Peyer's patch (tissue), 4 donors: Measurements from ENCODE around the gene BAD.

Experiments
- CTCF ChIP-seq, 6 experiments: fragments of 450-650 bp in 4 of 6; fragments of 200-600 bp in 2 of 6; sonication (generic) in 1 of 6; IDR thresholded peaks; one replicate each; pipeline ENCODE4 v1.5.1; 2017 to 2019; ENCODE audit warnings: antibody characterized with exemption in 6 of 6, mild to moderate bottlenecking in 3 of 6, moderate library complexity in 1 of 6
- POLR2A ChIP-seq, 2 donors: fragments of 450-650 bp; IDR thresholded peaks; one replicate each; pipeline ENCODE4 v1.5.1; 2017; ENCODE audit warnings: antibody characterized with exemption in 2 of 2, mild to moderate bottlenecking in 2 of 2, moderate library complexity in 2 of 2

DNA sequence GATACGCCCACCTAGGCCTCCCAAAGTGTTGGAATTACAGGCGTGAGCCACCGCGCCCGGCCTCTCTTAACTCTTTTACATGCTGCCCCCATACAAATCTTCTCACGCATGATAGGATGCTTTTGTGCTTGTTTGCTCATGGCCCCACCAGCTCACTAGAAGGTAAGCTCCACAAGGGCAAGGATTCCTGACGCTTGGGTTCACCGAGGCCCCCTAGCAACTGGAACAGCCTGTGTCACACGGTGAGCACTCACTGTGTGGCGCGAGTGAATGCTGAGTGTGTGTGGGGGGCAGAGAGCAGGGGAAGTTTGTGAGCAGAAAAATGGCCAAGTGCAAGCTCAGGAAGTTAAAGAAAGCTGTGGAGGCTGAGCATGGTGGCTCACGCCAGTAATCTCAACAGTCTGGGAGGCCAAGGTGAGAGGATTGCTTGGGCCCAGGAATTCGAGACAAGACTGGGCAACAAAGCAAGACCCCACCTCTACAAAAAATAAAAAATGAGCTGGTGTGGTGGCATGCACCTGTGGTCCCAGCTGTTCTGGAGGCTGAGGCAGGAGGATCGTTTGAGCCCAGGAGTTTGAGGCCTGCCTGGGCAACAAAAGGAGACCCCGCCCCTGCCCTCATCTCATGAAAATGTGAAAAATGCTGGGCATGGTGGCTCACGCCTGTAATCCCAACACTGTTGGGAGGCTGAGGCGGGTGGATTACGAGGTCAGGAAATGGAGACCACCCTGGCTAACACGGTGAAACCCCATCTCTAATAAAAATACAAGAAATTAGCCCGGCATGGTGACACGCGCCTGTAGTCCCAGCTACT is 2.3 kb downstream of the BAD start:
- TF ChIP-seq CTCF (IDR thresholded peaks at IDR 0.05) = no peak
- no peak for TF ChIP-seq POLR2A (IDR thresholded peaks at IDR 0.05)
